8988T (cell line): ENCODE measurements around the gene NDE1.
"Not testable (repeated sequence)": the region's sequence is repeated elsewhere in the genome, so short reads cannot be mapped to it uniquely, and the experiment has no call there.

ENCODE experiments used
- DNase-seq: peaks from one replicate; pipeline ENCODE4 v3.0.0; 2011

Gene NDE1

DNA sequence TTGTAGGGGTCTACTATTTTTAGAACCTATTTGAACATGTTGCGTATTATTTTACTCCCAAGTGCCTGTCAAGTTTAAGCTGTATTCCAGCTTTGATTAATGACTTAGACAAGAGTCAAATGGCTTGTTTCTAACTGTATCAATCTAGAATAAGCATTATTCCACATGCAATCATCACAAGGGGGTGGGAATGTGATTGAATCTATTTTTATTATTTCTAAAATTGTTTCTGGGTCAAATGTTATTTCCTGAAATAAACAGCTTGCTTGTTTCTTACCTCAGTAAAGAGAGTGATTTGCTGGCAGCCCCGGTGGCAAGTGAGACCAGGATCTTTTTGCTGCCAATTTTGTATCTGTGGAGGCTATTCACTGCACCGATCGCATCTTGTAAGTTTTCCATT, 28.6 kb upstream of the NDE1 start:
- DNase-seq: no peak

DNA sequence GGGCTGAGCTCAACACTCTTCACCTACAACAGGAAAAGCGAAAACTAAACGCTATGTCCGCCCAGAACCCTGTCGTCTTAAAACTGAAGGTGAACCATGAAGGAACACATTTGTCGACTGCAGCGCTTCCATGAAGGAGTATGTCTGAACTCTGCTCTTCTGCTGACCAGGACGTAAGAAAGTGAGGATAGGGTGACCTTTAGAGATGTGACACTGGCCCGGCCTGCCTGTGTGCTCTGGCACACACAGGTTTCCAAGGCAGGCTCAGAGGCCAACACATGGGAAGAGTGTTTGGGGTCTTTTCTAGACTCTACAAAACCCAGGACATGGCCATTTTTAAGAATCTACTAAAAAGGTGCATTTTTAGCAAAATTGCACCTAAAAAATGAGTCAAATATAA, 28.2 kb upstream of the NDE1 start:
- no peak for DNase-seq

DNA sequence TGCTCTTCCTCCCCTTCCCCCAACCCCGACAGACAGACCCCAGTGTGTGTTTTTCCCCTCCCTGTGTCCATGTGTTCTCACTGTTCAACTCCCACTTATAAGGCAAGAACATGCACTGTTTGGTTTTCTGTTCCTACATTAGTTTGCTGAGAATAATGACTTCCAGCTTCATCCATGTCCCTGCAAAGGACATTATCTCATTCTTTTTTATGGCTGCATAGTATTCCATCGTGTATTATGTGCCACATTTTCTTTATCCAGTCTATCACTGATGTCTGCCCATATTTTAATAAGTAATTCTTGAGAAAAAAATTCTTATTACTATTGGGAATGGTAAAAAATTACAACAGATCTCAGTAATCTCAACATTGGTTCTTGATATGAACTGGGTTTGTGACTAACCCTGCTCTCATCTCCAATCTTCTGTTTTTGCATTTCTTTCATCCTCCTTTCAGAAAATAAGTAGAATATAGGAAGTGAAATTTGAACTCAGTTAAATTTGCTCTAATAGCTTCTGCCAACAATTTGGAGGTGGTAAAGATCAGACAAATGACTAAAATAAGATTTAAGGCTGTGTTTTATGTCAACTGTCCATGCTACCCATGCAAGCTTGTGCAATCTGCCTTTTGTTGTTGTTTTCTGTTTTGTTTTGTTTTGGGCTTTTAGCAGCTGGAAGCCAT, 18.2 kb upstream of the NDE1 start:
- DNase-seq: no peak

DNA sequence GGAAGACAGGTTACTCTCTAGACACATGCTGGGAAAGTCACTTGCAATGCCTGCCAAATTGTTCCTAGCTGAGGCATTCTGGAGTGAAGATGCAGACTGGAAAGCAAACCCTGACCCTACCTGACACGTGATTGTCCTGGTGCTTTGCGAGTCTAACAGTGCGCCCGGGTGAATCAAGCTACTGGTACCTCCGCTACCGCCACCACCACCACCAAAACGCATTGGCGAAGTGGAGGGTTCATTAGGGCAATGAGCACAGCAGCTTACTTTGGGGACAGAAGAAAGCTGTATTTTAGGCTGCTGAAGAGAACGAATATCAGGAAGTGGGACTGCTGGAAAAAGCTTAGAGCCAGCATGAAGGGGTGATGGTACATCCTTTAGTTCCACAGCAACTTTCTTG, 14.1 kb upstream of the NDE1 start:
- no peak for DNase-seq

DNA sequence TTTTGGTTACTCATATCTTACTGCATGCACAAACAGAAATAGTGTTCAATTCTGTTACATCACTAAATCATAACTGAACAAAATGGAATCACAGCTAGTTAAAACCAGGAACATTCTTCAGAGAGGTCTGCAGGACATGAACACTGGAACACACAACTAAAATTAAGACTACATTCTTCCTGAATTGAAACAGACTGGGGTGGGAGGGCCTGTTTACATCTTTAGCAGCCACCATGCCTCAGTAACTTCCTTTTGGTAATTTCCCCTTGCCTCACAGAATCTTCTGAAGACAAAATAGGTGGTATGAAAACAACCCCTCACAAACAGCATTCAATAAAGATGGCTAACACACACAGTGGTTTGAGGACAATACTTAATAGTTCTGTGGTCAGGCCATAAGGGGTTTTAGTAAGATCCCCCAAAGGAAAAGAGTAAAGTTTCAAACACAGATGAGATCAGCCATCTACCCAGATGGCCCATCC, 13.6 kb upstream of the NDE1 start:
- DNase-seq: no peak

DNA sequence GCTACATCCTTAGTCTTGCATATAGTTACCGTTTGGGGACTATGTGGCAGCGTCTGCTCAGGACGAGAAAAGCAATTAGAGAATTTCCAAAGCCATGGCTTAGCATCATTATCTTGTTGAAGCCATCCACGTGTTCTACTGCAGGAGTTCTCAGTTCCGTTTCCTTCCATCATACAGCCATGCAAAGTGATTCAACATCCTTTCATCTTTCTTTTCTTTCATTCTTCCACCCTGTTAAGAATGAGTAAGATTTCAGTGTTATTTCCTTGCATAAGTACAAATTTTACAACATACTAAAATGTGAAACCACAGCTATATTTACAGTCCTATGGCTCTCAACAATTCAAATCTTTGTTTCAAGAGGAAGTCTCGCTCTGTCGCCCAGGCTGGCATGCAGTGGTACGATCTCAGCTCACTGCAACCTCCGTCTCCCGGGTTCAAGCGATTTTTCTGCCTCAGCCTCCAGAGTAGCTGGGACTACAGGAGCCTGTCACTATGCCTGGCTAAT, 10.9 kb upstream of the NDE1 start:
- no peak for DNase-seq

DNA sequence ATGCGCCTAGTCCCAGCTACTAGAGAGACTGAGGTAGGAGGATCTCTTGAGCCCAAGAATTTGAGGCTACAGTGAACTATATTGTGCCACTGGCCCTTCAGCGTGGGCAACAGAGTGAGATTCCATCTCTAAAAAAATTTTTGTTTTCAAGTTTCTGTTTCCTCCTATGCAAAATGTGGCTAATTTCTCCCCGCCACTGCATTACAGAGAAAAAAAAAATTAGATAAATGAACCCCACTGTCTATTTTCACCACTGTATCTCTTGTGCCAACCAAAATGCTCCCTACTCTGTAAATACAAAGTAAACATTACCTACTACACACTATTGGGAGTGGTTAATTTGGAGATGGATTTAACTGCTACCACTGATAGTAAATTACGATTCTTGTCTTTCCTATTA, 9.1 kb upstream of the NDE1 start:
- DNase-seq: no peak

DNA sequence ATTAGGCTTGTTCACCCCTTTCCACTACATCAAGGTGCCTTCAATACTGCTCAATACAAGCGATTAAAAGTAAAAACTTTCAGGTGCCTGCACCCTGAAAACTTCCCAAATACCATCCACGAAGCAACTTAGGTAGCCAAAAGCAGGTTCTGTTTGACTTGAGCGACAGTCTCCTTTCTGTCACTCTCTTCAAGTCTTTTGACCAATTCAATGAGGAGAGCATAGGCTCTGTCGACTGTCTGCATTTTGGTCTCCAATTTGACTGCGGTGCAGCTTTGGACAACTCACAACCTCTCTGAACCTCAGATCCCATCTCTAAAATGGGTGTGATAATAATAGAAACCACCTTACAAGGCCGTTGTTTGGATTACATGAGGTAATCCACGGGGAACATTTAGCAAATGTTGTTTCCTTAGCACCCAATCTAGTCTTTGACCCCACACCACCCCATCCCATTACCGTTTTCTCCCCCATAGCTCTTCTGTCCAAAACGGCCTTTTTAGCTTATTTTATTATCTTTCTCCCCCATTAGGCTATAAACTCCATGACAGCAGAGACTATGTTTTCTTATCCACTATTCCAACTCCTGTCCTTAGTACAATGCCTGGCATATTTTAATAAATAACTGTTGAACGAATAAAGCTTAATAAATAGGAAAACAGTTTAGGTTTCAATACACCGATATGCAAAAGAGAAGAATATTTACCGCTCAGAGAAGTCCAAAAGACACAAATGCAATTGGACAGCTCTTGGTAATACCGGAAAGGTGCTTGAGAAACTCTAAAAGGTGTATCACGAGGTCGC, 8.1 kb upstream of the NDE1 start:
- DNase-seq: no peak

DNA sequence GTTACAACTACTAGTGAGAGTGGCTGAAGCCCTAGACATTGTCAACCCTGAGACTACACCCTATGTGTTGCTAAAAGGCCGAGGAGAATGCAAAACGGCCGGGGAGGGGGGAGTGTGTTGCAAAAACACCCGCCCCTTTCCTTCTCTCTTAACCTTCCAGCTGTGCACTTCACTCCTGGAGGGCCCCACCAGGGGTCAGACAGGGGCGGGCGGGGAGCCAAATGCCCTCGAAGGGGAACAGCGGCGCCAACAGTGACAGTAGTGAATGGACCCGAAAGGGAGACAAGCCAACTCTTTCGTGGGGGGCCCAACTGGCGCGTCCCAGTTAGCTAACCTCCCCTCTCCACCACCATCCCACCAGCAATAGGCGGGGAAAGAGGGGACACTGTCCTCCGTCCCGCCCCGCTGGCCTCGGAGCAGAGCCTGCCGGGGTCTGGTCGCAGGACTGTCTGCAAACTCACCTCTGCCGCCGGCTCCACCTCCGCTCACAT, 7.4 kb upstream of the NDE1 start:
- DNase-seq: no peak

DNA sequence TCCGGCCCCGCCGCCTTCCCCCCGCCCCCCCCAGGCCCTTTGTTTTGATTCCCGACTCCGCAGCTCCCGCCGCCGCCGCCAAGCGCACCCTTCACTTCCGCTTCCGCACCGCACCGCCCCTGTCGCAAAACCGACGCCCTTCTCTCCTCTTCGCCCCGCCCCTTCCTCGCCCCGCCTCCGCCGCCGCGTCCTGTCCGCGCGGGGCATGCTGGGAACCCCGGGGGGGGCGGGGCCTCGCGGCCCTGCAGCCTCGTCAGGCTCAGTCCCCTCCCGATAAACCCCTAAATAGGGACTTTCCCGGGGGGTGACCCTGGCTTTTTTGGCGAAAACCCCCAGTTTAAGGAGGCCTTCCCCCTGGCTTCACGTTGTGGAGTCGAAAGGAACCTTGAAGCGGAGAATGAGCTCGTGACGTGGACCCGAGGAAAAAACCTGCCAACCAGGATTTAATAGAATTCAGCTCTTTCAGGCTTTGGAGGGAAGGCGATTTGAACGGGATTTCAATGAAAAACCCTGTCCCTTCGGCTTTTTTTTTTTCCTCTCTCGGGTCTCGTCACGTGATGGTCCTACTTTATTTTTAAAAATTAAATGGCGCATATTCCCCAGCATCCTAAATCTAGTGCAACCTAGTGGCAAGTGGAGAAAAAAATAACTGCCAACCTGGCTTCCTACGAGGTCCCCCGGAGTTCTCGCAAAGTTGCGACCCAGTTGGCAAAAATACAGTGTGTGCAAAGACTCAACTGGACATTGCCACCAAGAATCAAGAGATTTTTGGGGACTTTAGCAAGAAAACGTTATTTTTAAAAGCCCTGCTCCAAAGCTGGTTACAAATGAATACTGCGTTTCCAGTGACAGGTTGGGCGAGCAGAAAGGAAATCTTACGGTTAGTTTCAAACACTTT, 6.7 kb upstream of the NDE1 start, which contains the start of gene MARF1:
MARF1 (minus strand) TSS at position 107 of the 898 bp plus-strand sequence. CDS start 3,921 bp downstream, outside the sequence.
- peak; percentile 47 for DNase-seq

DNA sequence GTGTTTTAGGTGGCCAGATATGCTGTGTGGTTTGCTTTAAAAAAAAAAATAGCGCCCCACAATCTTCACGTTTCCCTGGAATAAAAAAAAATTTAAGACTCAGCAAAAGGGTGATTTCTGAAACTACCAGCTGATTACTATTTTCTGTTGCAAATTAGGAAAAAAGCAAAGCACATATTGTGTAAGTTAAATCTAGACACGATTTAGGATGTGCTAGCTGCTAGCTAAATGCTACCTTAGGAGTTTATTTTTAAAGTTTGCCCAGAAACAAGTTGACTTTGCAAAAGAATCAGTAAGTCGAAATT, 6.1 kb upstream of the NDE1 start:
- DNase-seq: no peak

DNA sequence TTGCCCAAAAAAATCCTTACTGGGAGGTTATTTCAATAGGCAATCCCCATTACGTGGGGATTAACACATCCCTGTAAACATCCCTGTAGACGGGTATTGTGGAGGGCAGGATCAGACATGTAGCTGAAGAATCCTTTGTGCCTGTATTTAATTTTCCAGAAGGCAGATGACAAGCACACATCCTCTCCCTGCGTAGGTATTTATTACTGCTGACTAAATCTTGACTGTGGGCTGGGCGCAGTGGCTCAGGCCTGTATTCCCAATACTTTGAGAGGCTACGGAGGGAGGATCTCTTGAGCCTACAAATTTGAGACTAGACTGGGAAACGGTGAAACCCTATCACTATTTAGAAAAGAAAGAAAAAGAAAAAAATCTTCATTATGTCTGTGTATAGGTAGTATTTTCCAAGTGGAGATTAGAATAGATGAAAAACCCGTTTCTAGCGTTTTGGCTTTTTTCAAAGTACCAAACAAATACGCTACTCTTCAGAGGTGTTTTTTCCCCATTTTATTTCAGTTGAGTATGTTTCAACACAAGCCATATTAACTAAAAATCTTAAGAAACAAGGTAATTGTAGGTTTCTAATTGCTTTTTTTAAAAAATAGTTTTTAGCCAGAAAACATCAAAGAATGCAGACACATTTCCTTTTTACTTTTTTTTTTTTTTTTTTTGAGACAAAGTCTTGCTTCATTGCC, 5.6 kb upstream of the NDE1 start:
- DNase-seq: no peak

DNA sequence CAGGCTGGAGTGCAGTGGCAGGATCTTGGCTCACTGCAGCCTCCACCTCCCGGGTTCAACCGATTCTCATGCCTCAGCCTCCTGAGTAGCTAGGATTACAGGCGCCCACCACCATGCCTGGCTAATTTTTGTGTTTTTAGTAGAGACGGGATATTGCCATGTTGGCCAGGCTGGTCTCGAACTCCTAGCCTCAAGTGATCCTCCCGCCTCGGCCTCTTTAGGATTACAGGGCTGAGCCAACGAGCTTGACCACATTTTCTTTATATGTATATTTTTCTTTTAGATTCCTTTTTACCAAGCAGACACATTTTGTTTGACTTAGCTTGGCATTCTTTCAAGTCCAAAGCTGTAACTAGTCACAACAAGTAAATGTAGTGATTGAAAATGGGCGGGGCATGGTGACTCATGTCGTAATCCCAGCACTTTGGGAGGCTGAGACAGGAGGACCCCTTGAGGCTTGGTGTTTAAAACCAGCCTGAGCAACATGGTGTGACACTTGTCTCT, 5.0 kb upstream of the NDE1 start:
- DNase-seq: not testable (repeated sequence)

DNA sequence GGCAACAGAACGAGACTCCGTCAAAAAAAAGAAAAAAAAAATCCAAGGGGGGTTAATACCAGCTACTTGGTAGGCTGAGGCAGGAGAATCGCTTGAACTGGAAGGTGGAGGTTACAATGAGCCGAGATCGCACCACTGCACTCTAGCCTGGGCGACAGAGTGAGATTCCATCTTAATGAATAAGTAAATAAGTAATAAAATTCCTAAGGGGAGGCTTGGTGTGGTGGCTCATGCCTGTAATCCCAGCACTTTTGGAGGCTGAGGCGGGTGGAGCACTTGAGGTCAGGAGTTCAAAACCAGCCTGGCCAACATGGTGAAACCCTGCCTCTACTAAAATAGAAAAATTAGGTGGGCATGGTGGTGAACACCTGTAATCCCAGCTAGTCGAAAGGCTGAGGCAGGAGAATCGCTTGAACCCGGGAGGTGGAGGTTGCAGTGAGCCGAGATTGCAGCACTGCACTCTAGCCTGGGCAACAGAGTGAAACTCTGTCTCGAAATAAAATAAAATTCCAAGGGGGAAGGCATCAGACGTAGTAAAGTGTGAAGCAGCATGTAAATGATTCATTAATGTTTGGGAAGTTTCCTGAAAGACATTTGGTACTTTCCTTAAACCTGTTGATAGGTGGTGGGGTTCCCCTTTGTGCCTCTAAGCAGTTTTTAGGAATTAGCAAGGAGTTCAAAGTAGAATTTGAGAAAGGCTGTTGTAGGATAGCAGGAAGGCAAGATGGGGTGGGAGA, 3.3 kb upstream of the NDE1 start:
- not testable (repeated sequence) for DNase-seq

DNA sequence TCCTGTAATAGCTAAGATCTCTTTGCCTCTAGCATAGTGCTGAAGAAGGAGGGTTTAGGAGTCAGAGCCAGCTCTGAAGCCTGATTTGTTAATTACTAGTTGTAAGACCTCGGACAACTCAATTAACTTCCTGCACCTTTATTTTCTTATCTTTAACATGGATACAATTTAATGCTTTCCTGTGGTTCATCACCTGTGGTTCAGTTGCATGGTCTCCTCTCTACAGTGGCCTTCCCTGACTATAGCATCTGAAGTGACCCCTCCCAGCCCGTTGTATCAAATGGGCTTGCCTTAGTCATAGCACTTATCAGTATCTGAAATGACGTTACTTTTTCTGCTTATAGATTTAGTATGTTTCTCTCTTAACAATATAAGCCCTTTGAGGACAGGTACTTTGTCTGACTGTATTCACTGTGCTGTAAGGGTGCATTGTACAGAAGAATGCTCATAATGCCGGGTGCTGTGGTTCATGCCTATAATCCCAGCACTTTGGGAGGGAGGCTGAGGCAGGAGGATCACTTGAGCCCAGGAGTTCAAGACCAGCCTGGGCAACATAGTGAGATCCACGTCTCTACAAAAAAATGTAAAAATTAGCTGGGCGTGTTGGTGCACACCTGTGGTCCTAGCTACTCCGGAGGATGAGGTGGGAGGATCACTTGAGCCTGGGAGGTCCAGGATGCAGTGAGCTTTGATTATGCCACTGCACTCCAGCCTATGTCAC, 2.6 kb upstream of the NDE1 start:
- DNase-seq: no peak

DNA sequence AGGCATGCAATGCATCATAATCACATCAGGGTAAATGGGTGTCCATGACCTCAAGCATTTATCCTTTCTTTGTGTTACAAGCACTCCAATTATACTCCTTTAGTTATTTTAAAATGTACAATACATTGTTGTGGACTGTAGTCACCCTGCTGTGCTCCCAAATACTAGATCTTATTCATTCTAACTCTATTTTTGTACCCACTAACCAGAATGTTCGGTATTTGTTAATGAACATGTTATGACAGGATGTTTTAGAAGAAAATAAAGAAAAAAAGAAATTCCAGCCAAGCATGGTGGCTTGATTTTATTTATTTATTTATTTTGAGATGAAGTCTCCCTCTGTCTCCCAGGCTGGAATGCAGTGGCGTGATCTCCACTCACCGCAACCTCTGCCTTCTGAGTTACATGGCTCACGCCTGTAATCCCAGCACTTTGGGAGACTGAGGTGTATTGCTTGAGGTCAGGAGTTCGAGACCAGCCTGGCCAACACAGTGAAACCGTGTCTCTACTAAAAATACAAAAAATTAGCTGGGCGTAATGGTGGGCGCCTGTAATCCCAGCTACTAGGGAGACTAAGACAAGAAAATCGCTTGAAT, 1.8 kb upstream of the NDE1 start:
- DNase-seq: no peak

DNA sequence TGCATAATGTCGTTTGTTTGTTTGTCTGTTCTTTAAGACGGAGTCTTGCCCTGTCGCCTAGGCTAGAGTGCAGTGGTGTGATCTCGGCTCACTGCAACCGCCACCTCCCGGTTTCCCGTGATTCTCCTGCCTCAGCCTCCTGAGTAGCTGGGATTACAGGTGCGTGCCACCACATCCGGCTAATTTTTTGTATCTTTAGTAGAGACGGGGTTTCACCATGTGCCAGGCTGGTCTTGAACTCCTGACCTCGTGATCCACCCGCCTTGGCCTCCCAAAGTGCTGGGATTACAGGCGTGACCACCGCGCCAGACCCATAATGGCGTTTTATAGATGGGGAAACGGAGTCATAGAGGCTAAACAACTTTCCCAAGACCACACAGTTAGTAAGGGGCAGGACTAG, 734 bp upstream of the NDE1 start:
- DNase-seq: not testable (repeated sequence)

DNA sequence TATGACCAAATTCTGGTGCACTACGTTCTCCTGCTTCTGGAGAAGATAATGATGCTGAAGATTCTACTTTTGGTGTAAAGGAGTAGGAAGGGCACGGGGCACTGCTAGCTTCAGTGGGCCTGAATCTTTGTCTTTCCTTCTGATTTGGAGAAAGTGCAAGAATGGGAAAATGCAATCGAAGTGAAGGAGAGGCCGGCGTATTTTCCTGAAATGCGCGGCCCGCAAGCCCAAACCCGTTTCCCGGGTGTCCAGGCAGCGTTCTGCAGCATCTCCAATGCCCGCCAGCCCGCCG, 372 bp upstream of the NDE1 start:
- no peak for DNase-seq

DNA sequence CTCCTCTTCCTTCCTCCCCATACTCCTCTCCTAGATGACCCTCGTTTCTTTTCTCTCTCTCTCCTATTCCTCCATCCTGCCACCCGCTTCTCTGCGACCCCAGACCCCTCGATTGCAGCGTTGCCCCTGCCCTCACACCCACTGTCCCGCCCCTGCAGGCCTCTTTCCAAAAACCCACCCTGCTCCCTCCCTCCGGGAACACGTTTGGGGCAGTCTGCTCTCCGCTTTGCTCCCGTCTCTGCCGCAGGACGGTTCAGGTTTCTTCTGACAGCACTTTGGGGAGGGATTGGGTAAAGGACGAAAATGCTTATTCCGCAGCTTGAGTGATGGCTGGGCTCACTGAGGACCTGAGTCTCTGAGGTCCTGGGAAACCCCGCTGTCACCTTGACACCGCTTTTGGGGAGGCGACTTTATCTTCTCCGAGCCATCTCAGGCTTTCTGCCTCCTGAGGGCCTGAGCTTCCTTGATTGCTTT, 690 bp downstream of the NDE1 start:
- DNase-seq: no peak

DNA sequence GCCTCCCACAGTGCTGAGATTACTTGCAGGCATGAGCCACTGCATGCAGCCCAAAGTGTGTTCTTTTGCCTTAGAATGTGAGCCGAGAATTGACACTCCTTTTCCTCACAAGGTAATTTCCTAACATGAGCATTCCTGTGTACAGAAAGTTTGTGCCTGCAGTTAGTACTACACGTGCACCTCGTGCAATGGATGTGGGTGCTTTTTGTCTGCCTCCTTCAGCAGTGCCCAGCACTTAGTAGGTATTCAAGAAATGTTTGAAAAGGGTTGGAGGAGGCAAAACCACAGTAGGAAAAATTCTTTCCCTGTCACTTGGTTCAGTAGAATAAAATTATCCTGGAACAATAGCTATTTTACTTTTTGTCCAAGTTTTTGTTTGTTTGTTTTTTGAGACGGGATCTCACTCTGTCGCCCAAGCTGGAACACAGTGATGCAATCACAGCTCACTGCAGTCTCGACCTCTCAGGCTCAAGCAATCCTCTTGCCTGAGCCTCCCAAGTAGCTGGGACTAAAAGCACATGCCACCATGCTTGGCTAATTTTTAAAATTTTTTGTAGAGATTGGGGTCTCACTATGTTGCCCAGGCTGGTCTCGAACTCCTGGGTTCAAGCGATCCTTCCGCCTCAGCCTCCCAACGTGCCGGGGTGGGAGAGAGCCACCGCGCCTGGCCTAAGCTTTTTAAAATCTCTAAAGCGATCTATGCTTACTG, 2.4 kb downstream of the NDE1 start:
- no peak for DNase-seq
